Skeletal muscle tissue (tissue), 4 donors: ENCODE results near the gene DMRTA1. TPM values are rescaled to one million over a fixed set of nuclear protein-coding genes. Genes with fewer than 3 reads are reported as not detected.
"Not testable (repeated sequence)": the region's sequence is repeated elsewhere in the genome, so short reads cannot be mapped to it uniquely, and the experiment has no call there.

Experiments used
- H3K27ac ChIP-seq: one replicate; pipeline ENCODE4 v1.7.0; 2013; ENCODE audit warnings: mild to moderate bottlenecking, low read depth, low read length, inconsistent platforms
- H3K27me3 ChIP-seq, 3 donors: one replicate each; pipeline ENCODE4 v1.7.0; 2013; ENCODE audit warnings: low read length in 3 of 3; ENCODE audit not compliant: control insufficient read depth in 3 of 3, insufficient read depth in 3 of 3
- H3K36me3 ChIP-seq, 3 donors: one replicate each; pipeline ENCODE4 v1.7.0; 2013; ENCODE audit warnings: low read length in 3 of 3; ENCODE audit not compliant: control insufficient read depth in 3 of 3, insufficient read depth in 3 of 3
- H3K4me1 ChIP-seq, 3 donors: one replicate each; pipeline ENCODE4 v1.7.0; 2013; ENCODE audit warnings: low read length in 3 of 3, mild to moderate bottlenecking in 3 of 3; ENCODE audit not compliant: control insufficient read depth in 3 of 3, insufficient read depth in 3 of 3
- H3K4me3 ChIP-seq, 3 donors: one replicate each; pipeline ENCODE4 v1.7.0; 2013; ENCODE audit warnings: low read length in 3 of 3
- H3K9ac ChIP-seq, 3 donors: one replicate each; pipeline ENCODE4 v1.7.0; 2013; ENCODE audit warnings: low read length in 3 of 3, mild to moderate bottlenecking in 3 of 3, moderate library complexity in 2 of 3, low read depth in 1 of 3
- H3K9me3 ChIP-seq, 3 donors: one replicate each; pipeline ENCODE4 v1.7.0; 2013; ENCODE audit warnings: low read length in 3 of 3; ENCODE audit not compliant: control insufficient read depth in 3 of 3
- total RNA-seq: library from RNA; depleted of rRNA; stranded (reverse); fragments of >200 nt; gene quantifications from one replicate; pipeline ENCODE4 v1.2.3, GENCODE V29; 2014
- donor health status: Osteomylitis.

Gene DMRTA1
- total RNA-seq, 1 donor from 2014 or later, result 0.52 TPM

DNA sequence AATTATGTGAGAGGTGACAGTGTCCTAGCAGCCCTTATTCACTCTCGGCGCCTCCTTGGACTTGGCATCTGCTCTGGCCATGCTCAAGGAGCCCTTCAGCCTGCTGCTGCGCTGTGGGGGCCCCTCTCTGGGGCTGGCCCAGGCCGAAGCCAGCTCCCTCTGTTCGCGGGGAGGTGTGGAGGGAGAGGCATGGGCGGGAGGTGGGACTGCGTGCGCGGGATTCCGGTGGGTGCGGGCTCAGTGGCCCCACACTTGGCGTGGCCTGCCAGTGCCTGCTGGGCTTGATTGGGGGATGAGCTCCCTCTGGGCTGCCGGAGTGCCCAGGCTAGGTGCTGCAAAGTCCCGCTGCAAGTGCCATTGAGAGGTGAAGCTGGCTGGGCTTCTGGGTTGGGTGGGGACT lies 12.9 kb upstream of the DMRTA1 start:
- Histone ChIP-seq H3K36me3 (no peaks in the 10 kb centered on the region), H3K27ac (no peak overlapping the region), H3K9ac (no peak overlapping the region), H3K4me1 (no peaks in the 10 kb centered on the region), H3K4me3 (no peak overlapping the region), H3K9me3 (no peaks in the 10 kb centered on the region), H3K27me3 (no peaks in the 10 kb centered on the region)

DNA sequence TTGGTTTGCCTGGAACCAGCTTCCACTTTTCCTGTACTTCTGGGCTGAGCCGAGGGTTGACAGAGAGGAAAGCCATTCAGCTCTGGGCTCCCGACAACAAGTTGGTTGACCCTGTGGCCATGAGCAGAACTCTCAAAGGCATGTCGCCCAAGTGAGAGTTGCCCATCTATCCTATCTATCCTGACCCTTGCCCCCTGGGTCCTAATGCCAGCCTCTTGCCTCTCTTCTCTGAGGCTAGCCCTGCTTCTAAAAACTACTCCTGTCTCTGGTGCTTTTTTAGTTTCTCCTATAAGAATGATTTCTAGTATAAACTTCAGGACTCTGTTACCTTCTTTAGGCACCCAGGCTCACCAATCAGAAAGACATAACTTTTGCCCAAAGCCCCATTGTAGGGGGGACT lies 11.4 kb upstream of the DMRTA1 start:
- not testable (repeated sequence) for H3K27me3 ChIP-seq, H3K9me3 ChIP-seq, H3K9ac ChIP-seq, H3K4me1 ChIP-seq, H3K27ac ChIP-seq, H3K4me3 ChIP-seq, H3K36me3 ChIP-seq

DNA sequence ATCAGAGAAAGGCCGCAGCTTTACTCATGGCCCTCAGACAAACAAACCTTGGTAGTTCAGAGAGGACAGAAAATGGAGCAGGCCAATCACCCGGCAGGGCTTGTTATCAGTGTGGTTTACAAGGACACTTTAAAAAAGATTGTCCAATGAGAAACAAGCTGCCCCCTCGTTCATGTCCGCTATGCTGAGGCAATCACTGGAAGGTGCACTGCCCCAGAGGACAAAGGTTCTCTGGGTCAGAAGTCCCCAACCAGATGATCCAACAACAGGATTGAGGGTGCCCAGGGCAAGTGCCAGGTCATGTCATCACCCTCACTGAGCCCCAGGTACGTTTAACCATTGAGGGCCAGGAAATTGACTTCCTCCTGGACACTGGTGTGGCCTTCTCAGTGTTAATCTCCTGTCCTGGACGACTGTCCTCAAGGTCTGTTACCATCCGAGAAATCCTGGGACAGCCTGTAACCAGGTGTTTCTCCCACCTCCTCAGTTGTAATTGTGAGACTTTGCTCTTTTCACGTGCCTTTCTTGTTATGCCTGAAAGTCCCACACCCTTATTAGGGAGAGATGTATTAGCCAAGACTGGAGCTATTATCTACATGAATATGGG lies 9.1 kb upstream of the DMRTA1 start:
- not testable (repeated sequence) for H3K27me3 ChIP-seq, H3K4me1 ChIP-seq, H3K9me3 ChIP-seq, H3K9ac ChIP-seq, H3K4me3 ChIP-seq, H3K36me3 ChIP-seq, H3K27ac ChIP-seq

DNA sequence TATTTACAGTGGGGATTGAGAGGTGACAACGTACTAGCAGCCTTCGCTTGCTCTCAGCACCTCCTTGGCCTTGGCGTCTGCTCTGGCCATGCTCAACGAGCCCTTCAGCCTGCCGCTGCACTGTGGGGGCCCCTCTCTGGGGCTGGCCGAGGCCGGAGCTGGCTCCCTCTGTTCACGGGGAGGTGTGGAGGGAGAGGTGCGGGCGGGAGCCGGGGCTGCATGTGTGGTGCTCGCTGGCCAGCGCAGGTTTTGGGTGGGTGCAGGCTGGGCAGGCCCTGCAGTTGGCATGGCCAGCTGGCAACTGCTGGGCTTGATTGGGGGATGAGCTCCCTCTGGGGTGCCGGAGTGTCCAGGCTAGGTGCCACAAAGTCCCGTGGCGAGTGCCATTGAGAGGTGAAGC lies 5.8 kb upstream of the DMRTA1 start:
- no peak overlapping the region for H3K27ac ChIP-seq
- no peaks in the 10 kb centered on the region for H3K36me3 ChIP-seq
- H3K27me3 ChIP-seq, result no peaks in the 10 kb centered on the region
- H3K9me3 ChIP-seq, result no peaks in the 10 kb centered on the region
- no peak overlapping the region for H3K9ac ChIP-seq
- no peak overlapping the region for H3K4me3 ChIP-seq
- no peaks in the 10 kb centered on the region for H3K4me1 ChIP-seq

DNA sequence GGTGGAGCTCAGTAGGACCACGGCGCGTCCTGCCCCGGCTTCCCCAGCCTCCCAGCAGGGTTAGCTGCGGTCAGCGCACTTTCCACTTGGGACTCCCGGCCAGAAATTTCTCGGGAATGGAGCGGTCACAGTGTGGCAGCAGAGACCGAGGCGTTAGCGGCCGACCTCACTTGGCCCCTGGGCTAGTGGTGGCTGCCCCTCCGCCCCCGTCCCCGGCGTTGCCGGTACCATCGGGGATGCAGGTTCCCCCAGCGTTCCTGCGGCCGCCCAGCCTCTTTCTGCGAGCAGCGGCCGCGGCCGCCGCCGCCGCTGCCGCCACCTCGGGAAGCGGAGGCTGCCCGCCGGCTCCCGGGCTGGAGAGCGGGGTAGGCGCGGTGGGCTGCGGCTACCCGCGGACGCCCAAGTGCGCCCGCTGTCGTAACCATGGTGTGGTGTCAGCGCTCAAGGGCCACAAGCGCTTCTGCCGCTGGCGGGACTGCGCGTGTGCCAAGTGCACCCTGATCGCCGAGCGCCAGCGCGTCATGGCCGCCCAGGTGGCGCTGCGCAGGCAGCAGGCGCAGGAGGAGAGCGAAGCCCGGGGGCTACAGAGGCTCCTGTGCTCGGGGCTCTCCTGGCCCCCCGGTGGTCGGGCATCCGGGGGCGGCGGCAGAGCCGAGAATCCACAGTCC lies 460 bp downstream of the DMRTA1 start:
- Histone ChIP-seq H3K4me1 (peaks cover 0 to 7% (median 0%) of the 10 kb centered on the region in 3 donors), H3K9ac (peak overlapping the region; percentile 81 to 87 (median 84))

DNA sequence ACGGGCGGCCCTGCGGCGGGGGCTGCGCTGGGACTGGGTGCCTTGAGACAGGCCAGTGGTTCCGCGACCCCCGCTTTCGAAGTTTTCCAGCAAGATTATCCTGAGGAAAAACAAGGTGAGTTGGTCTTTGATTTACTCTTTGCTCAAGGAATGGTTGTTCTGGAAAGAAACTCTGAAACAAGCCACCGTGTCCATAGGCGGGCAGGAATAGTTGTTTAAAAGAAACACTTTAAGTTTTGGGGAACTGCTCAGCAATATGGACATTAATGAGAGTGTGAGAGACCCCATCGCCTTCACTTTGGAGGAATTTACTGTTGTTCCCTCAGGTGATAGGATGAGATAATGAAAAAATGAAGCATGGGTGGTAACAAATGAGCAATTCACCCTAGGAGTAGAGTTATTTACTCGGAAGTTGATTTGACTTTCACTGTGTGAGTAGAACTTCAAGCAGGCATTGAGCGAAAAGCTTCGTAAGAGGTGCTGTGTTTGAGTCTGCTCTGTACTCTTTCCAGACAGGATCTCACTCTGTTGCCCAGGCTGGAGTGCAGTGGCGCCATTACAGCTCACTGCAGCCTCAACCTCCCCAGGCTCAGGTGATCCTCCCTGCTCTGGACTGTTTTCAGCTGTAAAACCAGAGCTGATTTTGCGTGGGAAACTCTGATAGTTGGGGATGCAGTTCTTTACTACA lies 1.1 kb downstream of the DMRTA1 start:
- Histone ChIP-seq H3K4me3 (peak overlapping the region; percentile 66 to 81 (median 70)), H3K36me3 (no peaks in the 10 kb centered on the region), H3K4me1 (peaks cover 0 to 7% (median 0%) of the 10 kb centered on the region in 3 donors), H3K27ac (peak overlapping the region; percentile 86), H3K27me3 (peaks cover 0 to 4% (median 3%) of the 10 kb centered on the region in 3 donors), H3K9me3 (no peaks in the 10 kb centered on the region), H3K9ac (peak overlapping the region; percentile 81 to 87 (median 84))

More for the DNA sequence above, 460 bp downstream of the DMRTA1 start:
- Histone ChIP-seq H3K4me3 (peak overlapping the region; percentile 66 to 81 (median 76)), H3K9me3 (no peaks in the 10 kb centered on the region), H3K27ac (peak overlapping the region; percentile 86), H3K36me3 (no peaks in the 10 kb centered on the region), H3K27me3 (peaks cover 0 to 4% (median 3%) of the 10 kb centered on the region in 3 donors)

DNA sequence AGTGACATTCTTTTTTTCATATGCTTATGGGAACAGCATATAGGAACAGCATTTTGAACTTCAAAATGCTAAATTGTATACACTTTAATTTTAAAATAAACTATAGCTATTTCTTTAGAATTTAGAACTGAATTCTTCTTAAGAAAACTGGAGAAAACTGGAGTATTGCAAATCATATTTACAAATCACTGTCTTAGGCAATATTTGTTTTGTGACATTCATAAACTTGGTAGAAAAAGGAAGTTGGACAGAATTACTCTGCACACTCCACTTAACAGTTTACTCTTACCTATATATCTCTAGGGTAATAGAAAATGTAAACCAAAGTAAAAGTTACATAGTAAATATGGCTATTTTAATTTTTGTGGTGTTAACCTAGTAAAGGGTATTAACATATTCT lies 3.1 kb downstream of the DMRTA1 start:
- Histone ChIP-seq H3K9ac (no peak overlapping the region), H3K9me3 (no peaks in the 10 kb centered on the region), H3K4me3 (no peak overlapping the region), H3K36me3 (no peaks in the 10 kb centered on the region), H3K4me1 (peaks cover 0 to 7% (median 2%) of the 10 kb centered on the region in 3 donors), H3K27me3 (peaks cover 0 to 4% (median 3%) of the 10 kb centered on the region in 3 donors), H3K27ac (no peak overlapping the region)

DNA sequence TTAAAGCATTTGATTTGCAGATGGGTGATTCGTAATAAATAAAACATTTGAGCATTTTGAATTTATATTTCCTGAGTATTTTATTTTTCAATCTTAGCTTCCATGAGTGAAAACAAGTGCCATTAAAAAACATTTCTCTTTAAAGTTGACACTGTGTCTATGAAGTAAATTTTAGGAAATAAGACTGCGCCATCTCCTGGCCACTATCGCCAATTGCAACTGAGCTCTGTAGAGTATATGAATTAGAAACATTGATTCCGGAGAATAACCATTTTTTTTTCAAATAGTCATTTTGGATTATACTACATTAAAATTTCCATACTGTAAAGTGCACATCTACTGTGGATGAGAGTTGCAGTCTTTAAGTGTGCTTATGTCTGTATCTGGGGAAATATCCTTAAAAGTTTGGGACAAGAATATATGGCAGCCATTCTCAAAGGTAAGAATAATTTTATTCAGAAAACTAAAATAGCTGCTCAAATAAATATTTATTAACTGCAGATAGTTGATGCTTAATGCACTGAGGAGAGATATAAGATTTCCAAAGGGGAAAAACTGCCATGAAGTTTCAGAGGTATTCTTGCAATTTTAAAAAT lies 5.9 kb downstream of the DMRTA1 start:
- peaks cover 0 to 4% (median 3%) of the 10 kb centered on the region in 3 donors for H3K27me3 ChIP-seq
- H3K4me3 ChIP-seq, result no peak overlapping the region
- H3K9me3 ChIP-seq, result no peaks in the 10 kb centered on the region
- no peak overlapping the region for H3K27ac ChIP-seq
- no peaks in the 10 kb centered on the region for H3K36me3 ChIP-seq
- no peak overlapping the region for H3K9ac ChIP-seq
- peaks cover 0 to 6% (median 2%) of the 10 kb centered on the region in 3 donors for H3K4me1 ChIP-seq

DNA sequence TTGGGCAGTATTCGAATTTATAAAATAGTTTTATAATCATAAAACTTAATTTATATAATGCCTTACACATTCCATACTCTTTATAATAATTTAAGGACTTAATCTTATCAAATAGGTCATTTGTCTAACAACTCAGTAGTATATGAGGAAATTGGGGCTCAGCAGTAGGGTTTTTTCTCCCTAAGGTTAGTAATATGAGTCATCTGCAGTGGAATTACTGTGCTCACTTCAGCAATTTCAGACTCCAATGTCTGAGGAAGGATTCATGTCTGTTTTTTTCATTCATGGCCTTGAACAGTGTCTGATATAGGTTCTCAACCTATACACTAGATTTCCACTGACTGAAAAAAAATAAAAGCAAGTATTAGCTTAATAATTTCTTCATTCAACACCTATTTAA lies 7.4 kb downstream of the DMRTA1 start:
- peaks cover 0 to 2% (median 0%) of the 10 kb centered on the region in 3 donors for H3K4me1 ChIP-seq
- no peaks in the 10 kb centered on the region for H3K36me3 ChIP-seq
- H3K9ac ChIP-seq, result no peak overlapping the region
- no peak overlapping the region for H3K27ac ChIP-seq
- no peaks in the 10 kb centered on the region for H3K9me3 ChIP-seq
- H3K4me3 ChIP-seq, result no peak overlapping the region
- no peaks in the 10 kb centered on the region for H3K27me3 ChIP-seq

DNA sequence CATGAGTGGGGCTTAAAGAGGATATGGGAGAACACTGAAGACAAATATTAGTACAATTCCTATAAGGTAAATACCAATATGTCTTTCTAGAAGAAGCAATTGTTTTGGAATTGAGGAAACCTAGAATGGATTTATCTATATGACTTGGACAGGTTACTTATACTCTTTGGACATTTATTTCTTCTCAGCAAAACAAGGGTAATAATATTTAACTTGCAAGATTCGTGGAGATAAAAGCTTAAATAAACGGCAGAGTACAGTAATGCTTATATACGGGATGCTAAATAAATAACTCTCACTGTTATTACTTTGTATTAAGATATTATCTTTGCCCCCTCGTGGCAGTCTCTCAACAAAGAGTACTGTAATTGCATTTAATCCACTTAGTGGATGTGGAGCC lies 8.6 kb downstream of the DMRTA1 start:
- no peak overlapping the region for H3K4me3 ChIP-seq
- H3K27me3 ChIP-seq, result no peaks in the 10 kb centered on the region
- no peak overlapping the region for H3K9ac ChIP-seq
- peaks cover 0 to 2% (median 0%) of the 10 kb centered on the region in 3 donors for H3K4me1 ChIP-seq
- H3K9me3 ChIP-seq, result no peaks in the 10 kb centered on the region
- no peak overlapping the region for H3K27ac ChIP-seq
- H3K36me3 ChIP-seq, result no peaks in the 10 kb centered on the region
